ENCODE measurements around the gene MEI4. TPM values are rescaled to one million over a fixed set of nuclear protein-coding genes. Genes with fewer than 3 reads are reported as not detected.

MEI4 gene, protein sequence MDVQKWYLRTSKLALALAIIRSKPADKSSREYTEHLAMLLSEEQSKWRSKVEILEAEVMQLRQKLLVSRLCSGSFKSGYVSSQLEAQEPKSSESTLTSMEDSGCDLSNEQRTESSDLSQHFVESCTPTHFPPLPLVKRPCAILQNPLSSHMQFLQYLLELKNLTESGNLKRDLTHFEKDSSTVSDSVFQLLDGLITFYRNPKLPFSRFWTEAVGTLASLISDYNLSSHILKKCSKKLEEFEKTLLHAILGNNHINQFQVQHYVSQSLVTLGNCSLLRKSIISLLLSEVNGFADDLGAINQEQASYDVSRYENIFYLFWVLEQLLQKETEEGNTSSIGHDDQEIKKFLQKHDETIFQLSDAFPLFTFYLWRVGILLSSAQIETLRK
- total RNA-seq, result not detected in 2 replicates
- long read RNA-seq, result 0 reads

DNA sequence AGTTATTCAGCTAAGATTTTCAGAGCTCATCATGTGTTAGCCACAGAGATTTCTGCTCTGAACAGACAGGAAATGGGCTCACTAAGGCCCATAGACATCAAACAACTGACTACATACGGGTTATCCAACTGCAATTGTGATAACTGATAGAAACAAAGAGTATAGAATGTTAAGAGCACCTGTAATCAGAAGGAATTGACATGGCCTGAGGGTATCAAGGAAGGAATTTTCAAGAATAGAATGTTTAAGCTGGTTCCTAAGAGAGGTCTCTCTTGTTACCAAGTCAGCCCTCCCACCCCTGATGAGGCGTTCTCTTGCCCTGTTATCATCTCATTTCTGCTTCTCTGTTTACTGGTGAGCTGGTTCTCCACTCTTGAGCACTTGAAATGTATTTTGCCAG lies at the start of gene MEI4:
TSS of gene MEI4 (plus strand) at position 301 of the 400 bp plus-strand sequence. CDS start 37,633 bp downstream, outside the sequence.
- no peak for DNase-seq (ENCODE audit: extremely low spot score, unreplicated experiment)
- Mint-ChIP-seq H3K4me1 (ENCODE audit: unreplicated experiment) (no peaks in the 10 kb centered on the region), H3K27me3 (ENCODE audit: unreplicated experiment) (peaks cover 8% of the 10 kb centered on the region), H3K9me3 (ENCODE audit: unreplicated experiment) (no peaks in the 10 kb centered on the region), H3K4me3 (ENCODE audit: unreplicated experiment) (no peak within 1 kb of the TSS), H3K27ac (ENCODE audit: unreplicated experiment) (no peak within 1 kb of the TSS), H3K36me3 (ENCODE audit: unreplicated experiment) (no peaks in the 10 kb centered on the region)
- TF ChIP-seq, protein P1, sequence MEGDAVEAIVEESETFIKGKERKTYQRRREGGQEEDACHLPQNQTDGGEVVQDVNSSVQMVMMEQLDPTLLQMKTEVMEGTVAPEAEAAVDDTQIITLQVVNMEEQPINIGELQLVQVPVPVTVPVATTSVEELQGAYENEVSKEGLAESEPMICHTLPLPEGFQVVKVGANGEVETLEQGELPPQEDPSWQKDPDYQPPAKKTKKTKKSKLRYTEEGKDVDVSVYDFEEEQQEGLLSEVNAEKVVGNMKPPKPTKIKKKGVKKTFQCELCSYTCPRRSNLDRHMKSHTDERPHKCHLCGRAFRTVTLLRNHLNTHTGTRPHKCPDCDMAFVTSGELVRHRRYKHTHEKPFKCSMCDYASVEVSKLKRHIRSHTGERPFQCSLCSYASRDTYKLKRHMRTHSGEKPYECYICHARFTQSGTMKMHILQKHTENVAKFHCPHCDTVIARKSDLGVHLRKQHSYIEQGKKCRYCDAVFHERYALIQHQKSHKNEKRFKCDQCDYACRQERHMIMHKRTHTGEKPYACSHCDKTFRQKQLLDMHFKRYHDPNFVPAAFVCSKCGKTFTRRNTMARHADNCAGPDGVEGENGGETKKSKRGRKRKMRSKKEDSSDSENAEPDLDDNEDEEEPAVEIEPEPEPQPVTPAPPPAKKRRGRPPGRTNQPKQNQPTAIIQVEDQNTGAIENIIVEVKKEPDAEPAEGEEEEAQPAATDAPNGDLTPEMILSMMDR (IDR thresholded peaks at IDR 0.05), result no peak

DNA sequence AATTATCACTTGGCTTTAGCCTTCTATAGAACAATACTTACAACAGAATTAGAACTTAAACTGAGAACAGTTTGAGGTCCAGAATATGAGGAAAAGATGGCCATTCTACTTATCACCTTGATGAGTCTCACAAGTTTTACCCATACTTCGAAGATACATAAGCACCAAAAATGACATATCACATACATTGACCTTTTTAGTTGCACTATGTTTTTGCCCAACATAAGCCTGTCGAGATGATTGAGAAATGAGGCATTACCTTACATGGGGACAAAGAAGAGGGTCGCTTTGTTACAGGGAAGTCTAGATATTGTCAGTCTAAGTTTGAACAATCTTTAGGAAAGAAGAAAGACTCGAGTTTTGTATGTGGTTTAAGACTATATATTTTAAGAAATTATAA lies 48.4 kb upstream of the MEI4 start:
- no peaks in the 10 kb centered on the region for H3K4me1 Mint-ChIP-seq (ENCODE audit: unreplicated experiment)
- H3K4me3 Mint-ChIP-seq (ENCODE audit: unreplicated experiment), result no peak overlapping the region
- no peaks in the 10 kb centered on the region for H3K27me3 Mint-ChIP-seq (ENCODE audit: unreplicated experiment)
- H3K27ac Mint-ChIP-seq (ENCODE audit: unreplicated experiment), result no peak overlapping the region
- DNase-seq (ENCODE audit: extremely low spot score, unreplicated experiment), result no peak
- TF ChIP-seq, protein P1 (IDR thresholded peaks at IDR 0.05), result no peak
- H3K36me3 Mint-ChIP-seq (ENCODE audit: unreplicated experiment), result no peaks in the 10 kb centered on the region
- H3K9me3 Mint-ChIP-seq (ENCODE audit: unreplicated experiment), result peaks cover 5% of the 10 kb centered on the region

DNA sequence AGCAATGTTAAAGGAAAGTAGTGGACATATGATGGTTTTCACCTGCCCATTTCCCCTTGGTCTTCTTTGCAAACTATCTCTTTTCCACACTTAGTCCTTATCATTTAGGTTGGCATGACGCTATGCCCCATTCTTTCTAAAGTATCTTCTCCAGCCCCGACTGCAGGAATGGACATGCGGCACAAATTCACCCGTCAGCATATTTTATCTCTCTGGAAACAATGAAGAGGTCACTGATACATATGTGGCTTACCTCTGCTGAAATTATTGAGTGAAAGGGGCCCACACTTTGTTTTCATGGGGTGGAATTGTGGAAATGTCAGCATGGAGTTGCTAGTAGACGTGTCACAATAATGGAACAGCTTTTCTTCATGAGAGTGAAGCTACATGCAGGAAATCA lies 45.8 kb upstream of the MEI4 start:
- H3K27me3 Mint-ChIP-seq (ENCODE audit: unreplicated experiment), result no peaks in the 10 kb centered on the region
- TF ChIP-seq, protein P1 (IDR thresholded peaks at IDR 0.05), result no peak
- peaks cover 5% of the 10 kb centered on the region for H3K9me3 Mint-ChIP-seq (ENCODE audit: unreplicated experiment)
- H3K36me3 Mint-ChIP-seq (ENCODE audit: unreplicated experiment), result no peaks in the 10 kb centered on the region
- no peaks in the 10 kb centered on the region for H3K4me1 Mint-ChIP-seq (ENCODE audit: unreplicated experiment)
- H3K27ac Mint-ChIP-seq (ENCODE audit: unreplicated experiment), result no peak overlapping the region
- no peak for DNase-seq (ENCODE audit: extremely low spot score, unreplicated experiment)
- no peak overlapping the region for H3K4me3 Mint-ChIP-seq (ENCODE audit: unreplicated experiment)

DNA sequence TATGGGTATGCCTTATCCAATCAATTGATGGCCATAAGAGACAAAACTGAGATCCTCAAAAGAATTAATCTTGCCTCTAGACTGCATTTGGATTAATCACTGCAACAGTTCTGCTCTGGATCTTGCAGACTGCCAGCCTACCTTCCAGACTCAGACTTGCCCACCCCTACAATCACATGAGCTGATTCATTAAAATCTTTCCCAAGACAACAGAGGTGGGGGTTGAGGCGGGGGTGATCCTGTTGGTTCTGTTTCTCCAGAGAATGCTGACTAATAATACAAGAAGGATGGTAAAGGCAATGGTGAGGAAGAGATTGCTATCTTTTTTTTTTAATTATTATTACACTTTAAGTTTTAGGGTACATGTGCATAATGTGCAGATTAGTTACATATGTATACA lies 43.7 kb upstream of the MEI4 start:
- DNase-seq (ENCODE audit: extremely low spot score, unreplicated experiment), result no peak
- Mint-ChIP-seq H3K27ac (ENCODE audit: unreplicated experiment) (no peak overlapping the region), H3K4me3 (ENCODE audit: unreplicated experiment) (no peak overlapping the region), H3K9me3 (ENCODE audit: unreplicated experiment) (peaks cover 8% of the 10 kb centered on the region), H3K4me1 (ENCODE audit: unreplicated experiment) (no peaks in the 10 kb centered on the region), H3K36me3 (ENCODE audit: unreplicated experiment) (no peaks in the 10 kb centered on the region), H3K27me3 (ENCODE audit: unreplicated experiment) (no peaks in the 10 kb centered on the region)
- TF ChIP-seq, protein P1 (IDR thresholded peaks at IDR 0.05), result no peak

DNA sequence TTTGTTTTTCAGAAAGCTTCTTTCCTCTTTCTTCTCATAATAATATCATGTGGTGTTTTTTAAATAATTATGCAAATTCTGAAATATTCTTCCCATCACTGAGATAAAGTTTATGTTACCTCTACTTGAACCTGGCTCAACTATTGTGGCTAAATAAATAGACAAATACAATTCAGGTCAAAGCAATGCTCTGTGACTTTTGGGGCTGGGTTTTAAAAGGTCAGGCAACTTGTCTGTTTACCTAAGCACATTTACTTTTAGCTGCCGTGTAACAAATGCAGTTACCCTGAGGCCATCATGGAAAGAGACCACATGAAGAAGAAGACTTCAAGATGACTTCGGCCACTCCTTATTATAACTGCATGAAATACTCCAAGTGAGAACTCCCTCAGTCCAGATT lies 33.7 kb upstream of the MEI4 start:
- Mint-ChIP-seq H3K9me3 (ENCODE audit: unreplicated experiment) (no peaks in the 10 kb centered on the region), H3K4me1 (ENCODE audit: unreplicated experiment) (no peaks in the 10 kb centered on the region), H3K36me3 (ENCODE audit: unreplicated experiment) (no peaks in the 10 kb centered on the region), H3K4me3 (ENCODE audit: unreplicated experiment) (no peak overlapping the region), H3K27ac (ENCODE audit: unreplicated experiment) (no peak overlapping the region), H3K27me3 (ENCODE audit: unreplicated experiment) (peaks cover 7% of the 10 kb centered on the region)
- TF ChIP-seq, protein P1 (IDR thresholded peaks at IDR 0.05), result no peak
- no peak for DNase-seq (ENCODE audit: extremely low spot score, unreplicated experiment)

All from osteocyte (in vitro differentiated cells).